Fibroblast of lung (primary cell): ENCODE results near the gene METTL1. TPM values are rescaled to one million over a fixed set of nuclear protein-coding genes. Genes with fewer than 3 reads are reported as not detected.
A peak's percentile ranks its signal among the peaks of the same experiment; 100 is the strongest.

ENCODE experiments used
- DNase-seq, 2 donors: peaks; one replicate each; pipeline versions ENCODE4 v3.0.0 to v3.0.0-alpha.2; 2010; ENCODE audit warnings: low read depth in 2 of 2
- H2AFZ ChIP-seq: 2 replicates; pipeline ENCODE4 v1.5.1; 2012; ENCODE audit warnings: low read length, control low read depth, inconsistent platforms
- H3K27ac ChIP-seq: 2 replicates; pipeline ENCODE4 v1.5.1; 2011; ENCODE audit warnings: low read length, control low read depth; ENCODE audit not compliant: insufficient read depth
- H3K27me3 ChIP-seq: 2 replicates; pipeline ENCODE4 v1.5.1; 2011; ENCODE audit warnings: mild to moderate bottlenecking, low read length; ENCODE audit not compliant: control insufficient read depth, insufficient read depth
- H3K36me3 ChIP-seq: 2 replicates; pipeline ENCODE4 v1.5.1; 2011; ENCODE audit warnings: low read length; ENCODE audit not compliant: control insufficient read depth, insufficient read depth
- H3K4me1 ChIP-seq: 2 replicates; pipeline ENCODE4 v1.5.1; 2011; ENCODE audit warnings: low read length; ENCODE audit not compliant: control insufficient read depth, insufficient read depth; ENCODE audit errors: extremely low read depth
- H3K4me2 ChIP-seq: 2 replicates; pipeline ENCODE4 v1.5.1; 2011; ENCODE audit warnings: low read length, control low read depth; ENCODE audit not compliant: insufficient read depth; ENCODE audit errors: extremely low read depth
- H3K4me3 ChIP-seq, 4 experiments: fragments of 200-600 bp in 1 of 4; sonication (generic) in 1 of 4; replicated peaks in 1 of 4; 2 replicates each; pipeline ENCODE4 v1.5.1; 2011 to 2016; ENCODE audit warnings: low read length in 4 of 4, low read depth in 3 of 4, mild to moderate bottlenecking in 3 of 4, control low read depth in 2 of 4, inconsistent platforms in 1 of 4, mixed read lengths in 1 of 4; ENCODE audit not compliant: insufficient read depth in 1 of 4; ENCODE audit errors: control extremely low read depth in 1 of 4
- H3K79me2 ChIP-seq: 2 replicates; pipeline ENCODE4 v1.5.1; 2012; ENCODE audit warnings: mild to moderate bottlenecking, low read length, inconsistent platforms; ENCODE audit not compliant: control insufficient read depth, insufficient read depth
- H3K9ac ChIP-seq: 2 replicates; pipeline ENCODE4 v1.5.1; 2011; ENCODE audit warnings: mild to moderate bottlenecking, low read length, control low read depth; ENCODE audit not compliant: insufficient read depth
- H3K9me3 ChIP-seq: 2 replicates; pipeline ENCODE4 v1.5.1; 2012; ENCODE audit warnings: low read depth, low read length; ENCODE audit not compliant: control insufficient read depth, insufficient read depth
- H4K20me1 ChIP-seq: 2 replicates; pipeline ENCODE4 v1.5.1; 2011; ENCODE audit warnings: low read length; ENCODE audit not compliant: control insufficient read depth, insufficient read depth; ENCODE audit errors: extremely low read depth
- CTCF ChIP-seq, 2 donors: IDR thresholded peaks in 1 of 2; conservative IDR thresholded peaks in 1 of 2; 1 replicate in 1 of 2; 2 replicates in 1 of 2; pipeline ENCODE4 v1.5.1; 2011 to 2012; ENCODE audit warnings: low read length in 2 of 2, control low read depth in 1 of 2, inconsistent platforms in 1 of 2, low read depth in 1 of 2, mild to moderate bottlenecking in 1 of 2
- EZH2 ChIP-seq: IDR thresholded peaks from 2 replicates; pipeline ENCODE4 v1.5.1; 2012; ENCODE audit warnings: low read length, control low read depth, mild to moderate bottlenecking; ENCODE audit errors: missing control alignments
- polyA plus RNA-seq, 2 donors: library from polyadenylated mRNA; depleted of rRNA in 1 of 2; stranded (reverse) in 1 of 2; unstranded in 1 of 2; fragments of >200 nt; gene quantifications; 2 replicates each; pipeline ENCODE4 v1.2.1, GENCODE V29; 2011 to 2012; ENCODE audit warnings: missing spikeins in 1 of 2
- total RNA-seq: library from RNA; depleted of rRNA; stranded (reverse); fragments of >200 nt; gene quantifications from 2 replicates; pipeline ENCODE4 v1.2.1, GENCODE V29; 2014

Gene METTL1
- total and polyA plus RNA-seq, 2 donors (not counting 1 experiment from before 2014, with no cell fraction given), result 3.5 to 16.9 TPM

DNA sequence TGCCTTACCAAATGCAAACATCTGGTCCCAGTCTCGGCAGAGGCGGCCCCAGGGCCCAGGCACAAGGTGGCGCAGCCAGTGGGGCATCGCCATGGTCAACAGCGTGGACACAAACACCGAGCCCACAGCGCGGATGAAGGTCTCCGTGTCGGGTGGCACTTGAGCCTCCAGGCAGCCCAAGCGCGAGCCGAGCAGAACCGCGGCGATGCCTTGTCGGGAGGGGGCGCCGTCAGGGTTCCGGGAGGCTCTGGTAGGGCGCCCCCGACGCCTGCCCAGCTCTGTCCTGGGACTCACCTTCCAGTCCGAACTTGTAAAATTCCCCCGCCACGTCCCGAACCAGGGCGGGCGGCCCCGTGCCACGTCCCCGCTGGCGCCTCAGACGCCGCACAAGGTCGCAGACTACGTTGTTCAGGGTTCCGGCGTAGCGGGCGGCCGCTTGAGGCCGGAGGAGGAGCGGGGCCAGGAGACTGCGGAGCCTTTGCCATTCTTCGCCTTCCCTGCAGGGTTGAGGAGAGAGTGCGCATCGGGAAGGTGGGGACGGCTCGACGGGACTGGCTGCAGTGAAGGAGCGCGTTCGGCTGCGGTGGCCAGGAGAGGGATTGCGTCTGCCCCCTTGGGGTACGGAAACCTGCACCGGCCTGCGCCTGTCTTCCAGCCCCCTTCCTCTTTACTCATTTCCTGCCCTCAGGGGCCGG lies 6.8 kb downstream of the METTL1 start:
- no peaks in the 10 kb centered on the region for H3K9me3 ChIP-seq
- peaks cover 13% of the 10 kb centered on the region for H3K4me1 ChIP-seq
- no peak overlapping the region for H3K27ac ChIP-seq
- peaks cover 31% of the 10 kb centered on the region for H3K27me3 ChIP-seq
- DNase-seq, result peak in 1 of 2 donors; percentile 28
- peak overlapping the region; percentile 10 for H3K9ac ChIP-seq
- H3K36me3 ChIP-seq, result peaks cover 8% of the 10 kb centered on the region
- TF ChIP-seq CTCF (conservative IDR thresholded peaks at IDR 0.05 in 1 of 2, IDR thresholded peaks at IDR 0.05 in 1 of 2; ENCODE audit: low read depth in 1 of 2, low read length in 2 of 2) (peak; percentile 21 to 24), EZH2 (peak; percentile 86)
- H3K4me2 ChIP-seq, result peak overlapping the region; percentile 58
- peak overlapping the region in 1 of 4 experiments; percentile 50 for H3K4me3 ChIP-seq
- no peaks in the 10 kb centered on the region for H3K79me2 ChIP-seq
- H4K20me1 ChIP-seq, result no peaks in the 10 kb centered on the region
- H2AFZ ChIP-seq, result peak overlapping the region; percentile 46

GRCh38 chr12:57764662-57765002 lies 7.3 kb downstream of the METTL1 start:
- peak overlapping the region; percentile 58 for H3K4me2 ChIP-seq

More at GRCh38 chr12:57764662-57765002, 7.3 kb downstream of the METTL1 start:
- Histone ChIP-seq H3K27ac (no peak overlapping the region), H3K9ac (peak overlapping the region; percentile 10), H2AFZ (peak overlapping the region; percentile 46), H3K27me3 (peaks cover 31% of the 10 kb centered on the region), H3K9me3 (no peaks in the 10 kb centered on the region), H3K4me1 (peaks cover 13% of the 10 kb centered on the region), H4K20me1 (no peaks in the 10 kb centered on the region), H3K36me3 (peaks cover 8% of the 10 kb centered on the region), H3K4me3 (peak overlapping the region in 1 of 4 experiments; percentile 50), H3K79me2 (no peaks in the 10 kb centered on the region)
- TF ChIP-seq CTCF (conservative IDR thresholded peaks at IDR 0.05 in 1 of 2, IDR thresholded peaks at IDR 0.05 in 1 of 2; ENCODE audit: low read depth in 1 of 2, low read length in 2 of 2) (no peak), EZH2 (no peak)
- no peak for DNase-seq
